SH-SY5Y (cell line): ENCODE measurements around the gene PYCR2.

ENCODE experiments used
- GATA2 ChIP-seq: IDR thresholded peaks from 2 replicates; pipeline ENCODE4 v1.6.1; 2011; ENCODE audit warnings: mild to moderate bottlenecking, low read depth, low read length
- GATA3 ChIP-seq: IDR thresholded peaks from 2 replicates; pipeline ENCODE4 v1.6.1; 2011; ENCODE audit warnings: low read depth, mild to moderate bottlenecking, low read length, moderate library complexity

- TF ChIP-seq GATA3 = no peak
- TF ChIP-seq GATA2 = no peak
These were observed 20.9 kb upstream of the PYCR2 start for GRCh38 chr1:225944951-225945350.
